ENCODE results near the gene RASL12.
"Not testable (repeated sequence)": the region's sequence is repeated elsewhere in the genome, so short reads cannot be mapped to it uniquely, and the experiment has no call there.

Gene RASL12

GRCh38 chr15:65020419-65020818, 47.4 kb downstream of the RASL12 start:
- no peak for DNase-seq

- DNase-seq = not testable (repeated sequence)
Measured at GRCh38 chr15:65011198-65011597, 56.6 kb downstream of the RASL12 start.

GRCh38 chr15:65008983-65009382, 58.8 kb downstream of the RASL12 start:
- DNase-seq = no peak

GRCh38 chr15:65006876-65007275, 60.9 kb downstream of the RASL12 start:
- DNase-seq = no peak

GRCh38 chr15:65004993-65005392, 62.8 kb downstream of the RASL12 start:
- DNase-seq = no peak
